ENCODE data around the gene CFAP97D1. TPM values are rescaled to one million over a fixed set of nuclear protein-coding genes. Genes with fewer than 3 reads are reported as not detected.
A peak's percentile ranks its signal among the peaks of the same experiment; 100 is the strongest.

Gene CFAP97D1
- total RNA-seq, 2 donors from 2014 or later, result not detected

GRCh38 chr17:43820759-43821158 lies 40.5 kb downstream of the CFAP97D1 start:
- Histone ChIP-seq H3K4me3 (no peak overlapping the region), H3K9me3 (no peaks in the 10 kb centered on the region), H3K36me3 (no peaks in the 10 kb centered on the region), H3K27me3 (no peaks in the 10 kb centered on the region), H3K9ac (ENCODE audit: low read depth in 2 of 2, low read length in 2 of 2) (no peak overlapping the region), H3K27ac (no peak overlapping the region), H3K4me1 (no peaks in the 10 kb centered on the region)
- TF ChIP-seq, protein P1, sequence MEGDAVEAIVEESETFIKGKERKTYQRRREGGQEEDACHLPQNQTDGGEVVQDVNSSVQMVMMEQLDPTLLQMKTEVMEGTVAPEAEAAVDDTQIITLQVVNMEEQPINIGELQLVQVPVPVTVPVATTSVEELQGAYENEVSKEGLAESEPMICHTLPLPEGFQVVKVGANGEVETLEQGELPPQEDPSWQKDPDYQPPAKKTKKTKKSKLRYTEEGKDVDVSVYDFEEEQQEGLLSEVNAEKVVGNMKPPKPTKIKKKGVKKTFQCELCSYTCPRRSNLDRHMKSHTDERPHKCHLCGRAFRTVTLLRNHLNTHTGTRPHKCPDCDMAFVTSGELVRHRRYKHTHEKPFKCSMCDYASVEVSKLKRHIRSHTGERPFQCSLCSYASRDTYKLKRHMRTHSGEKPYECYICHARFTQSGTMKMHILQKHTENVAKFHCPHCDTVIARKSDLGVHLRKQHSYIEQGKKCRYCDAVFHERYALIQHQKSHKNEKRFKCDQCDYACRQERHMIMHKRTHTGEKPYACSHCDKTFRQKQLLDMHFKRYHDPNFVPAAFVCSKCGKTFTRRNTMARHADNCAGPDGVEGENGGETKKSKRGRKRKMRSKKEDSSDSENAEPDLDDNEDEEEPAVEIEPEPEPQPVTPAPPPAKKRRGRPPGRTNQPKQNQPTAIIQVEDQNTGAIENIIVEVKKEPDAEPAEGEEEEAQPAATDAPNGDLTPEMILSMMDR (IDR thresholded peaks at IDR 0.05), result no peak
- intact Hi-C loops (cut with DNase I), result no loop called here
- no peak for DNase-seq

DNA sequence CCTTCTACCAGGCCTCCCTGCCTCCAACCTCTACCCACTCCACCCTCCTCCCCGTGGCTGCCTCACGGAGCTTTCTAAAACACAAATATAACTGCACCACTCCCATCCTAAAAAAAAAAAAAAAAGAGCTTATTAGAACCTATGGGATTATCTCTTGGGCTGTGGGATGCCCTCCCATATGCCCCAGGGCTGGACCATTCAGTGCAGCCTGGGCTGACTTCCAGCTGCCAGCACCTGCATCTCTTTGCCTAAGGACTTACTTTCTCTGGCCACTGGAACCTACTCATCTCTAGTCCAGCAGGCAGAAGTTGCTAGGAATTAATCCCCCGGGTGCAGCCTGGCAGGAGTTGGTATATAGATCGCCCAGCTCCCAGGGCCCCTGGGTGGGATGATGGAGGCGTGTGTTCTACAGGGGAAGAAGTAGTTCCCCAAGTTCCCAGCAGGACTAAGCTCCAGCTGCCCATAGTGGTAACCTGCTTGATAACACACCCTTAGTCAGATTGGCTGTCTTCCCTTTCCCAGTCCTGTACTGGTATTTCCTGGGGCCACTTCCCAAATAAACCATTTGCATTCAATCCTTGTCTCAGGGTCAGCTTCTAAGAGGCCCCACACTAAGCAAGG lies 42.4 kb downstream of the CFAP97D1 start:
- DNase-seq, result no peak
- Histone ChIP-seq H3K9me3 (no peaks in the 10 kb centered on the region), H3K27me3 (no peaks in the 10 kb centered on the region), H3K27ac (no peak overlapping the region), H3K4me3 (no peak overlapping the region), H3K9ac (ENCODE audit: low read depth in 2 of 2, low read length in 2 of 2) (no peak overlapping the region), H3K4me1 (no peaks in the 10 kb centered on the region), H3K36me3 (no peaks in the 10 kb centered on the region)
- intact Hi-C loops (cut with DNase I), result no loop called here
- TF ChIP-seq, protein P1 (IDR thresholded peaks at IDR 0.05), result no peak

- Histone ChIP-seq H3K9me3 (no peaks in the 10 kb centered on the region), H3K4me1 (no peaks in the 10 kb centered on the region), H3K36me3 (no peaks in the 10 kb centered on the region), H3K9ac (ENCODE audit: low read depth in 2 of 2, low read length in 2 of 2) (no peak overlapping the region), H3K27me3 (no peaks in the 10 kb centered on the region), H3K27ac (no peak overlapping the region), H3K4me3 (no peak overlapping the region)
- TF ChIP-seq, protein P1 (IDR thresholded peaks at IDR 0.05), result no peak
- DNase-seq, result peak; percentile 37
- intact Hi-C loops (cut with DNase I), result no loop called here
These were observed 43.3 kb downstream of the CFAP97D1 start for GRCh38 chr17:43823350-43824084.

DNA sequence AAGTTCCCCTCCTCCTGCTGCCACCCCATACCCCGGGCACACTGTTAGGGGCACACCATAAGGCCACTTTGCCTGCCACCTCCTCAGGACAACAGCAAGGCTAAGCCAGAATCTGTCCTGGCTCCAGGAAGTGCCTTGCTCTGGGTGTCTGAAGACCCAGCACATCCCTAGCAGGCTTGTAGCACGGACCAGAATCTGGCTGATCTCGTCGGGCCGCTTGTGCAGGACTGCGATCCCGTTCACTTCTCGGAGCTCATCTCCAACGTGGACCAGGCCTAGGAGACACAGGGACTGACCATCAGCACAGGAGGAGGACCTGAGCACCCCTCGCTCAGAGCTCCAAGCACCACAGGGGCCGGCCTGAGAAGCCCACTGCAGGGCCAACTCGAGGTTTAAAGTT lies 45.3 kb downstream of the CFAP97D1 start:
- intact Hi-C loops (cut with DNase I), result no loop called here
- Histone ChIP-seq H3K4me3 (no peak overlapping the region), H3K27me3 (no peaks in the 10 kb centered on the region), H3K9ac (ENCODE audit: low read depth in 2 of 2, low read length in 2 of 2) (no peak overlapping the region), H3K27ac (no peak overlapping the region), H3K4me1 (no peaks in the 10 kb centered on the region), H3K9me3 (no peaks in the 10 kb centered on the region), H3K36me3 (no peaks in the 10 kb centered on the region)
- DNase-seq, result no peak
- TF ChIP-seq, protein P1 (IDR thresholded peaks at IDR 0.05), result no peak

DNA sequence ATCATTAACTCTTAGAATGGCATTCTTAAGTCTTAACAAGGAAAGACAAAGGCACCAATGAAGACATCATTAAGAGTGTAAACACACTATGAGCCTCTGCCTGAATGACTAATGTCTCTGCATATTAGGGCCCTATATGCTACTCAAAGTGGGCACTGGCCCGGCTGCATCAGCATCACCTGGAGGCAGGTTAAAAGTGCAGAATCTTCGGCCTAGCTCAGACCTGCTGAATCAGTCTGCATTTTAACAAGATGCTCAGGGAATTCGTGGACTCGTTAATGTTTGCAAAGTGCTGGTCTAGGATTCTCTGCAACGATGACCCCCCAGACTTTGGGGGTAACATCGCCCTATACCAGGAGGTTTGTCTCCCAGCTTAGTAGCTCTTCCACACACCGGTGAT lies 46.0 kb downstream of the CFAP97D1 start:
- Histone ChIP-seq H3K27ac (no peak overlapping the region), H3K36me3 (no peaks in the 10 kb centered on the region), H3K9me3 (no peaks in the 10 kb centered on the region), H3K27me3 (no peaks in the 10 kb centered on the region), H3K9ac (ENCODE audit: low read depth in 2 of 2, low read length in 2 of 2) (no peak overlapping the region), H3K4me3 (no peak overlapping the region), H3K4me1 (no peaks in the 10 kb centered on the region)
- intact Hi-C loops (cut with DNase I), result no loop called here
- TF ChIP-seq, protein P1 (IDR thresholded peaks at IDR 0.05), result no peak
- no peak for DNase-seq

Data from colonic mucosa (tissue), 4 donors.